HG02852 (cell line): ENCODE data around the gene ALX4.

Experiments used
- ATAC-seq: cut with Tn5 transposase; IDR thresholded peaks from one replicate; pipeline ENCODE4 v1.9.1; 2021; ENCODE audit warnings: mild to moderate bottlenecking, moderate library complexity; ENCODE audit not compliant: unreplicated experiment

ALX4 gene

GRCh38 chr11:44248109-44248508 lies 61.8 kb downstream of the ALX4 start:
- no peak for ATAC-seq

DNA sequence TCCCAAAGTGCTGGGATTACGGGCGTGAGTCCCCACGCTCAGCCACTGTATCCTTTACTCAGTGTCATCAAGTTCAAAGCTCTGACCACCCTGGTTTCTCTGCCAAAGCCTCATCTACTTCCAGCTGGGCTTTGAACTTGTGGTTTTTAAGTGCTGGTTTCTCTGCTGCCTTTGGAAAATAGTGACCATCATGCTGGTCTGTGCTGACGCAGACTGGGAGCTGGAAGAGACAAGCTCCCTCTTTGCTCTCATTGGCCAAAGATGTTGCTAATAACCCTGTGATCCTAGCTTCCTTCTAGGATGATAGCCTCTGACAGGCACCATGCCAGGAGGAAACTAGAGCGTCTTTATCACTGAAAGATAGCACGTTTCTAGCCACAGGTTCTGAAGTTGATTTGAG lies 62.4 kb downstream of the ALX4 start:
- ATAC-seq = no peak

DNA sequence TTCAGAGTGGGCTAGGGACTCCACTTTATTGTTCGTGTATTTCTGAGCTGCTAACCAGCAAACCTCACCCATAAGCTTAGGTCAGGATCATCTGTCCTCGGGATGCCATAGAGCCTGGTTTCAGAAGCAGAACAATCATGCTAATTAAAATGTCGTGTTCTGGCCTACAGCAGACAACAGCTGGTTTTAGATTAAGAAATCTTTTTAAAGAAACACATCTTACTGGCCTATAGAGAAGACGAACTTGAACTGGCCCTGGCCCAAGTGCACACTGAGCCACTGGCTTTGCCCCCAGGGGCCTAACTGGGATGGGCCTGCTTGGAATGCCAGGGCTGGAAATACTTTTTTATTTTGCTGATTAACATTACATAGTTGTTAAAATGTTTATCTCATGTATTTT lies 63.2 kb downstream of the ALX4 start:
- no peak for ATAC-seq

- no peak for ATAC-seq
Measured at GRCh38 chr11:44244639-44245310, 65.2 kb downstream of the ALX4 start.

DNA sequence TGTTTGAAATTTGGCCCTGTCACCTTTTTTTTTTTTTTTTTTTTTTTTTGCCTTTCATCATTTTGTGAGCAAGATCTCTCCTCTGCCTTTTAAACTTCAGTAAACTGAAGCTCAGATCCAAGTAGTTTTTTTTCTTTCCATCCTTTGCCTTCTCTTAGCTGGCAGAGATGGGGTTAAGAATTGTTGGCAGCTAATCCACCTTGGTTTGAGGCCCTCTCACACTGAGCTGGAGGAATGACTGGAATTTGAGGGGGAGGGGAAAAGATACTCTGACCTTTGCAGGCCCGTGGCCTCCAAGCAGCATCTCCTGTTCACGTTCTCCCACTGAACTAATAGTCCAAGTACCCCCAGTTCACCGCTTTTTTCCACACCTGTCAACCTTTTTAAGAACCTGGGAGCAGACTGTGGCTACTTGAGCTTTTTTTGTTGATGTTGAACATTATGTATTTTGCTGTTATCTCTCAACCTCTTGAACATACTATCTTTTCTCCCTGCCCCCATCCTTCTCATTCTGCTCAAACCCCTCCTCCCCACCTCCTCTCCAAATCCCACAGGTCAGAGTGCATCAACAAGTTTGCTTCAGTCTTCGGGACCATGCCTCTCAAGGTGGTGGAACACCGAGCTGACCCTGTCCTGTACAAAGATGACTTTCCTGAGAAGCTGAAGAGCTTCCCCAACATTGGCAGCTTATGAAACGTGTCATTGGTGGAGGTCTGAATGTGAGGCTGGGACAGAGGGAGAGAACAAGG lies 66.2 kb downstream of the ALX4 start:
- no peak for ATAC-seq

DNA sequence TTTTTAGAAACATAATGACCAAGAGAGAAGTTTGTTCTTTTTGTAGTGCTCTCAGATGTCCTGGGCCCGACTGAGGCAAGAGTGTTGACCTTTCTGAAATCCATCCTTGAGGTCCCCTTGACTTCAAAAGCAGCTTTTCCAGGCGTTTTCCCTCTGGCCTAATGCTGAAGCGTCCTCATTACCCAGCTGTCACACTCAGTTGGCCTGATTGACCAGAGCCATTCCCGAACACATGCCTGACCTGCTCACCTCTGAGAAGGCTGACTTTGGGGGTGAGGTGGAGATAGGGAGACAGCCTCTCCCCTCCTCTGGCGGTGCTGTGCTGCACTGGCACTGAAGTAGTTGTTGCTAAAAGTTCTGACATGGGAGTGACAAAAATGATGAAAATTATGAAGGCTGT lies 66.9 kb downstream of the ALX4 start:
- no peak for ATAC-seq

DNA sequence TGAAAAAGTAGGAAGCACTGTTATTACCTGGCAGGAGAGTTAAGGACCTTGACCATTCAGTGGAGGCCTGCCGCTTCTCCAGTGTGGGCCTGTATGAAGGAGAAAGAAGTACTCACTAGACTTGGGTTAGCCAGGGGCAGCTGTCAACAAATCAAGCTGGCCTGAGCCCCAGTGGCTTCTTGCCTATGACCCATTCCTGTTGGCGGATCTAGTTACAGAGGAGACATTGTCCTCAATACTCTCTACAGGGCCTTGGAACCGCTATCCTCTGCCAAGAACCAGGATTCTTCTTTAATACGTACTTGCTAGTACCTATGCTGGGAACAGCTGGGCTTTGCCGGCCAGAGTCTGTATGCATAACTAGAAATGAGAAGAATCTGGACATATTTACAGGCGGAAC lies 68.1 kb downstream of the ALX4 start:
- no peak for ATAC-seq

- no peak for ATAC-seq
Measured at GRCh38 chr11:44237156-44237555, 72.8 kb downstream of the ALX4 start.

DNA sequence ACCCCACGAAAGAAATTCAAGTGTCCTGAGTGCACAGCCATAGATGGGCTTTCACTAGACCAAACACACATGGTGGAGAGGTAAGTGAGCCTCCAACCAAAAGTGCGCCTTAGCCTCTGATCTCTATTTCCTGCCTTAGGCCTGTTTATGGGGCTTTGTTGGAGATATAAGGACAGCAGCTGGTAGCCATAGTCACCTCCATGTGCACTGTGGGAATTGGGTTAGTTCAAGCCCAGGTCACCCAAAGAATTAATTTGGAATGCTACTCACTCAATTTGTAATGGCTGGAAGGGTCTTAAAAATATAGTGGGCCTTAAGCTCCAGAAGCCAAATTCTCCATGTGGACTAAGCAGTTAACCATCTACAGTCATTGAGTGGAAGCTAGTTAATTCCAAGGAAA lies 73.6 kb downstream of the ALX4 start:
- no peak for ATAC-seq

GRCh38 chr11:44235765-44236201 lies 74.2 kb downstream of the ALX4 start:
- no peak for ATAC-seq

DNA sequence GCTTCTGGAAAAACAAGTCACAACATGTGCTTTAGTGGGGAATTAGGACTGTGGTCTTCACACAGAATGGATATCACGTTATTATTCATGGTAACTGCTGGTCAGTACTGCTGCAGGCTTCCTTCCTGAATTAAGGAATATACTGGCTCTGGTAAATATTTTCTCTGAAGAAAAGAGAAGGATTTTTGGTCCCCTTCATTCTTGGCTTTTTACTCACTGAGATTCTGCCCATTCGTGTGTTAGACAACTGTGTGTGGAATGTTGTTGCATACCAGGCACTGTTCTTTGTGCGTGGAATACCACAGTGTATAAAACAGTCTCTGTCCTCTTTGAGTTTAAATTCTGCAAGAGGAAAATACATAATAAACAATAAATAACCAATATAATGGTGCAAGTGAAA lies 80.3 kb downstream of the ALX4 start:
- ATAC-seq = no peak

GRCh38 chr11:44229098-44229497 lies 80.8 kb downstream of the ALX4 start:
- no peak for ATAC-seq

DNA sequence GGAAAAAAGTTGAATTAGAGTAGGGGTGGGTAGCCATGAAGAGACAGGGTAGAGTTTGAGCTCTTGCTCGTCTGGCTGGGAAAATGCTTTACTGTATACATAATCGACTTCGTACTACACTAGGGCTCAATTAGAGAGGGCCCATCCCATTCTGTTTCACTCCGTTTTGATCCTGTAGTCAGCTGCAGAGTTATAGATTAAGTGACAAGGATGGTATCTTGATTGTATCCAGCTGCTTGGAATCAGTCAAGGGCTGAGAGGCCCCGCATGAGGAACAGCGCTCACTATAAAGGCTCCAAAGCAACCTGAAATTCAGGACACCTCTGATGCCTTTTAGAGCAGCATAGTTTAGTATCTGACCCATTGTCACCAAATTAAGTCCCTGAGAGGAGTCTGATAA lies 81.6 kb downstream of the ALX4 start:
- no peak for ATAC-seq

GRCh38 chr11:44226945-44227344 lies 83.0 kb downstream of the ALX4 start:
- no peak for ATAC-seq

DNA sequence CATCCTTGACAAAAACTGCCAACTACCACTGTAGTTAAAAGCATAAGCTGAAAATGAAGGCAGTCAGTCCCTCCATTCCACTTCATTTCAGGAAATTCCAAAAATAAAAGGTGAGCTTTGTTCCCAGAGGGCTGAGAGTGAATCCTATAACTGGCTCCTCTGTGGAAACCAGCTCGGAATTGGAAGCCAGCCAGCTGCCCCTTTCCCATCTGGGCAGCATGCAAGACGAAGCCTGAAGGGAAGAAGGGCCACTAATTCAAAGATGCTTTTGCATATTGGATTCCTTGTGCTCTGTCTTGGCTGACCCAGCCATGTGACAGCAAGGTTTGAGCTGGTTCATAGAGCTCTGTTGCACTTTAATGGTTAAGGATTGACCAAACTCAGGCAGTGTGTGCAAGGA lies 83.4 kb downstream of the ALX4 start:
- ATAC-seq = no peak

- ATAC-seq = no peak
Measured at GRCh38 chr11:44224867-44225501, 85.0 kb downstream of the ALX4 start.

DNA sequence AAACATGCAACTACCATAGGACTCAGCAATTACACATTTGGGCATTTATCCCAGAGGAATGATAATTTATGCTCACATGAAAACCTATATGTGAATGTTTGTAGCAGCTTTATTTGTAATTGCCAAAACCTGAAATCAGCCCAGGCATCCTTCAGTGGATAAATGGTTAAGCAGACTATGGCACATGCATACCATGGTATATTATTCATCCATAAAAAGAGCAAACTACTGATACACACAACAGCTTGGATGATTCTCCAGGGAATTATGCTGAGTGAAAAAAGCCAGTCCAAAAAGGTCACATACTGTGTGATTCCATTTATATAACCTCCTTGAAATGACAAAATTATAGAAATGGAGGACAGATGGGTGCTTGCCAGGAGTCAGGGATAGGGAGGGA lies 86.7 kb downstream of the ALX4 start:
- ATAC-seq = no peak

GRCh38 chr11:44221992-44222391 lies 87.9 kb downstream of the ALX4 start:
- ATAC-seq = no peak

DNA sequence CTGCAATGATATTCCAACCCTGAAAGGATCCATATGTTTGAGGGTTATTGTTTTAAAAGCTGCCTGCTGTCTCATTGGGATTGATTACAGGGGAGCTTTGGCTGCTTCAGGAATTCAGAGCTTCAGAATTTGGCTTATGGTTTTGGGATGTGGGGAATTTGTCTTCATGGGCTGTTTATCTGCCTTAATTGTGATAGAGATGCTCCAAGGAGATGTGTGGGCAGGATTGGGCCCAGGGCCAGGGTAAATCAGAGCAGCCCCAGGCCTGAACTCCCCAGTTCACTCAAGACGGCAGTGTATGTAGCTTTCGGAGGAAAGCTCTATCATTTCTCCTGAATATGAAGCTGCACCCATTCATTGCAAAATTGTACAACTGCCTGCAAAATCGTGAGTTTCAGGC lies 88.5 kb downstream of the ALX4 start:
- ATAC-seq = no peak

GRCh38 chr11:44219830-44220796 lies 89.8 kb downstream of the ALX4 start:
- ATAC-seq = no peak

- ATAC-seq = no peak
Measured at GRCh38 chr11:44217432-44217831, 92.5 kb downstream of the ALX4 start.
